HEK293 (cell line): Measurements from ENCODE around the gene CABLES2.

Source experiments
- CTCF ChIA-PET: fragments of 350-600 bp; formaldehyde crosslinking; extraction: SDS; loops from one replicate; lab custom pipeline; 2021; ENCODE audit warnings: antibody characterized with exemption; lab: Yijun Ruan, JAX
- POLR2A ChIA-PET: fragments of 300-600 bp; formaldehyde crosslinking; extraction: SDS; loops from one replicate; lab custom pipeline; 2020; ENCODE audit warnings: antibody characterized with exemption, inconsistent platforms; lab: Yijun Ruan, JAX
- H3K27ac ChIP-seq: fragments of 200-500 bp; sonication (Bioruptor generic); 2 replicates; pipeline ENCODE4 v1.5.1; 2014; ENCODE audit warnings: low read depth, low read length, control low read depth, inconsistent platforms; ENCODE audit errors: extremely low read depth
- H3K36me3 ChIP-seq, 2 experiments: fragments of 200-500 bp in 1 of 2; sonication (Bioruptor generic) in 1 of 2; 1 replicate in 1 of 2; 2 replicates in 1 of 2; pipeline ENCODE4 v1.5.1; 2014 to 2017; ENCODE audit warnings: inconsistent platforms in 2 of 2, low read length in 2 of 2; ENCODE audit not compliant: control insufficient read depth in 2 of 2, insufficient read depth in 1 of 2
- H3K4me1 ChIP-seq: fragments of 200-500 bp; sonication (Bioruptor generic); 2 replicates; pipeline ENCODE4 v1.5.1; 2014; ENCODE audit warnings: mild to moderate bottlenecking, low read length, inconsistent platforms; ENCODE audit not compliant: control insufficient read depth, insufficient read depth
- H3K4me3 ChIP-seq: 2 replicates; pipeline ENCODE4 v1.5.1; 2011; ENCODE audit warnings: low read depth, mild to moderate bottlenecking, control low read depth, low read length, moderate library complexity
- H3K9me3 ChIP-seq: fragments of 200-500 bp; sonication (Bioruptor generic); 2 replicates; pipeline ENCODE4 v1.5.1; 2014; ENCODE audit warnings: low read depth, low read length, inconsistent platforms; ENCODE audit not compliant: control insufficient read depth, insufficient read depth
- BCL11A ChIP-seq: fragments of 450-650 bp; formaldehyde crosslinking; IDR thresholded peaks from 2 replicates; pipeline ENCODE4 v1.5.1; 2016; ENCODE audit warnings: low read depth, missing biosample characterization, missing genetic modification characterization
- EGR2 ChIP-seq: fragments of 450-650 bp; formaldehyde crosslinking; IDR thresholded peaks from 2 replicates; pipeline ENCODE4 v1.5.1; 2016; ENCODE audit warnings: low read depth, missing biosample characterization, missing genetic modification characterization
- IKZF3 ChIP-seq: fragments of 450-650 bp; IDR thresholded peaks from 2 replicates; pipeline ENCODE4 v1.5.0; 2018; ENCODE audit warnings: missing biosample characterization, mild to moderate bottlenecking, missing genetic modification characterization, moderate library complexity
- MZF1 ChIP-seq: fragments of 450-650 bp; formaldehyde crosslinking; IDR thresholded peaks from 2 replicates; pipeline ENCODE4 v1.5.1; 2017; ENCODE audit warnings: missing biosample characterization, missing genetic modification characterization, borderline replicate concordance
- OSR2 ChIP-seq: fragments of 450-650 bp; formaldehyde crosslinking; IDR thresholded peaks from 2 replicates; pipeline ENCODE4 v1.5.1; 2016; ENCODE audit warnings: missing biosample characterization, missing genetic modification characterization
- PRDM10 ChIP-seq: fragments of 450-650 bp; formaldehyde crosslinking; IDR thresholded peaks from 2 replicates; pipeline ENCODE4 v1.5.1; 2016; ENCODE audit warnings: missing biosample characterization, missing genetic modification characterization
- SCRT2 ChIP-seq: fragments of 450-650 bp; formaldehyde crosslinking; IDR thresholded peaks from 2 replicates; pipeline ENCODE4 v1.5.1; 2016; ENCODE audit warnings: missing biosample characterization, missing genetic modification characterization
- SP2 ChIP-seq: fragments of 450-650 bp; formaldehyde crosslinking; IDR thresholded peaks from 2 replicates; pipeline ENCODE4 v1.5.1; 2016; ENCODE audit warnings: missing biosample characterization, missing genetic modification characterization
- ZFP37 ChIP-seq: fragments of 450-650 bp; formaldehyde crosslinking; IDR thresholded peaks from 2 replicates; pipeline ENCODE4 v1.5.1; 2016; ENCODE audit warnings: missing biosample characterization, missing genetic modification characterization
- ZFP69B ChIP-seq: fragments of 450-650 bp; formaldehyde crosslinking; IDR thresholded peaks from 2 replicates; pipeline ENCODE4 v1.5.1; 2016; ENCODE audit warnings: missing biosample characterization, missing genetic modification characterization
- ZNF202 ChIP-seq: fragments of 450-650 bp; formaldehyde crosslinking; IDR thresholded peaks from 2 replicates; pipeline ENCODE4 v1.5.1; 2016; ENCODE audit warnings: missing biosample characterization, missing genetic modification characterization, borderline replicate concordance
- ZNF23 ChIP-seq: fragments of 450-650 bp; formaldehyde crosslinking; IDR thresholded peaks from 2 replicates; pipeline ENCODE4 v1.5.1; 2016; ENCODE audit warnings: missing biosample characterization, missing genetic modification characterization, borderline replicate concordance
- ZNF266 ChIP-seq: fragments of 450-650 bp; formaldehyde crosslinking; IDR thresholded peaks from 2 replicates; pipeline ENCODE4 v1.5.1; 2016; ENCODE audit warnings: missing biosample characterization, missing genetic modification characterization, low read depth
- ZNF311 ChIP-seq: fragments of 450-650 bp; formaldehyde crosslinking; IDR thresholded peaks from 2 replicates; pipeline ENCODE4 v1.5.1; 2017; ENCODE audit warnings: missing biosample characterization, missing genetic modification characterization, borderline replicate concordance
- ZNF354C ChIP-seq: fragments of 450-650 bp; formaldehyde crosslinking; IDR thresholded peaks from 2 replicates; pipeline ENCODE4 v1.5.1; 2016; ENCODE audit warnings: missing biosample characterization, missing genetic modification characterization, low read depth, borderline replicate concordance
- ZNF518A ChIP-seq: fragments of 450-650 bp; formaldehyde crosslinking; conservative IDR thresholded peaks from 2 replicates; pipeline ENCODE4 v1.5.1; 2016; ENCODE audit warnings: low read depth, missing biosample characterization, missing genetic modification characterization
- ZNF529 ChIP-seq: fragments of 450-650 bp; formaldehyde crosslinking; IDR thresholded peaks from 2 replicates; pipeline ENCODE4 v1.5.1; 2017; ENCODE audit warnings: missing genetic modification characterization, missing biosample characterization; ENCODE audit not compliant: insufficient replicate concordance
- ZNF623 ChIP-seq: fragments of 450-650 bp; formaldehyde crosslinking; IDR thresholded peaks from 2 replicates; pipeline ENCODE4 v1.5.1; 2016; ENCODE audit warnings: missing biosample characterization, missing genetic modification characterization
- ZNF692 ChIP-seq: fragments of 450-650 bp; formaldehyde crosslinking; IDR thresholded peaks from 2 replicates; pipeline ENCODE4 v1.5.1; 2016; ENCODE audit warnings: missing biosample characterization, missing genetic modification characterization
- ZSCAN18 ChIP-seq: fragments of 450-650 bp; formaldehyde crosslinking; IDR thresholded peaks from 2 replicates; pipeline ENCODE4 v1.5.1; 2016; ENCODE audit warnings: missing biosample characterization, missing genetic modification characterization
- ZSCAN30 ChIP-seq: fragments of 450-650 bp; IDR thresholded peaks from 2 replicates; pipeline ENCODE4 v1.5.1; 2018; ENCODE audit warnings: missing biosample characterization, mild to moderate bottlenecking, missing genetic modification characterization, moderate library complexity

The CABLES2 gene

GRCh38 chr20:62430311-62430853 lies 23.3 kb upstream of the CABLES2 start (continued):
- no peak for TF ChIP-seq ZNF623 (tag by site-specific recombination)
- no peak for TF ChIP-seq MZF1
- TF ChIP-seq ZFP69B (tag by site-specific recombination), result no peak
- no peak for TF ChIP-seq BCL11A
- no peak for TF ChIP-seq ZNF23 (tag by site-specific recombination)
- no peak for TF ChIP-seq ZNF266 (tag by site-specific recombination)
- no peak for TF ChIP-seq ZSCAN18 (tag by site-specific recombination)
- no peak for TF ChIP-seq ZNF354C (tag by site-specific recombination)
- TF ChIP-seq ZNF202 (tag by site-specific recombination), result no peak
- TF ChIP-seq SCRT2 (tag by site-specific recombination), result no peak
- TF ChIP-seq ZNF692 (tag by site-specific recombination), result no peak

- H3K4me1 ChIP-seq, result no peaks in the 10 kb centered on the region
- H3K27ac ChIP-seq, result no peak overlapping the region
- H3K36me3 ChIP-seq, result no peaks in the 10 kb centered on the region
- H3K4me3 ChIP-seq, result no peak overlapping the region
- POLR2A ChIA-PET, result no interaction called here
- H3K9me3 ChIP-seq, result no peaks in the 10 kb centered on the region
- CTCF ChIA-PET, result interaction anchor here (0.6 kb wide), 1 partner anchor 379 kb away, joined by 3 read pairs; no protein-coding TSS in a partner anchor
- 0 out of 2 replicates have a peak, but pooled peaks have one; percentile 29 for TF ChIP-seq EGR2 (tag by site-specific recombination)
- no peak for TF ChIP-seq ZNF518A (tag by site-specific recombination)
- TF ChIP-seq OSR2 (tag by site-specific recombination), result no peak
- no peak for TF ChIP-seq SP2 (tag by site-specific recombination)
- TF ChIP-seq IKZF3 (tag by site-specific recombination), result no peak
- TF ChIP-seq ZNF529 (tag by site-specific recombination), result no peak
- no peak for TF ChIP-seq SCRT2 (tag by site-specific recombination)
- TF ChIP-seq PRDM10 (tag by site-specific recombination), result no peak
- no peak for TF ChIP-seq ZNF311 (tag by site-specific recombination)
- no peak for TF ChIP-seq ZSCAN30 (tag by site-specific recombination)
- no peak for TF ChIP-seq ZFP37 (tag by site-specific recombination)
Measured at GRCh38 chr20:62429455-62430310, 22.6 kb upstream of the CABLES2 start.
